BLaER1 treated with 17β-estradiol and CSF1 and Interleukin-3, amounts not matched to agents 10 nM and 100 nM (cell line): ENCODE measurements around the gene ZBTB24.

ENCODE experiments used
- H3K27ac ChIP-seq, 11 experiments: shearing (Covaris generic); formaldehyde crosslinking; 2 replicates each; pipeline ENCODE4 v1.8.1; 2022
- H3K27me3 ChIP-seq, 11 experiments: shearing (Covaris generic); formaldehyde crosslinking; 2 replicates each; pipeline ENCODE4 v1.8.1; 2022
- H3K36me3 ChIP-seq, 11 experiments: shearing (Covaris generic); formaldehyde crosslinking; 2 replicates each; pipeline ENCODE4 v1.8.1; 2022
- H3K4me1 ChIP-seq, 10 experiments: shearing (Covaris generic); formaldehyde crosslinking; 2 replicates each; pipeline ENCODE4 v1.8.1; 2022
- H3K4me2 ChIP-seq, 11 experiments: shearing (Covaris generic); formaldehyde crosslinking; 2 replicates each; pipeline ENCODE4 v1.8.1; 2022
- H3K4me3 ChIP-seq, 10 experiments: shearing (Covaris generic); formaldehyde crosslinking; 2 replicates each; pipeline ENCODE4 v1.8.1; 2022
- H3K9ac ChIP-seq, 11 experiments: shearing (Covaris generic); formaldehyde crosslinking; 2 replicates each; pipeline ENCODE4 v1.8.1; 2022
- H3K9me3 ChIP-seq, 11 experiments: shearing (Covaris generic); formaldehyde crosslinking; replicated peaks in 1 of 11; 2 replicates each; pipeline ENCODE4 v1.8.1; 2022
- H4K20me1 ChIP-seq, 11 experiments: shearing (Covaris generic); formaldehyde crosslinking; 2 replicates each; pipeline ENCODE4 v1.8.1; 2022
- Cebpa-rat ChIP-seq, 11 experiments: shearing (Covaris generic); IDR thresholded peaks; 2 replicates each; pipeline ENCODE4 v1.8.1; 2022

ZBTB24 gene

DNA sequence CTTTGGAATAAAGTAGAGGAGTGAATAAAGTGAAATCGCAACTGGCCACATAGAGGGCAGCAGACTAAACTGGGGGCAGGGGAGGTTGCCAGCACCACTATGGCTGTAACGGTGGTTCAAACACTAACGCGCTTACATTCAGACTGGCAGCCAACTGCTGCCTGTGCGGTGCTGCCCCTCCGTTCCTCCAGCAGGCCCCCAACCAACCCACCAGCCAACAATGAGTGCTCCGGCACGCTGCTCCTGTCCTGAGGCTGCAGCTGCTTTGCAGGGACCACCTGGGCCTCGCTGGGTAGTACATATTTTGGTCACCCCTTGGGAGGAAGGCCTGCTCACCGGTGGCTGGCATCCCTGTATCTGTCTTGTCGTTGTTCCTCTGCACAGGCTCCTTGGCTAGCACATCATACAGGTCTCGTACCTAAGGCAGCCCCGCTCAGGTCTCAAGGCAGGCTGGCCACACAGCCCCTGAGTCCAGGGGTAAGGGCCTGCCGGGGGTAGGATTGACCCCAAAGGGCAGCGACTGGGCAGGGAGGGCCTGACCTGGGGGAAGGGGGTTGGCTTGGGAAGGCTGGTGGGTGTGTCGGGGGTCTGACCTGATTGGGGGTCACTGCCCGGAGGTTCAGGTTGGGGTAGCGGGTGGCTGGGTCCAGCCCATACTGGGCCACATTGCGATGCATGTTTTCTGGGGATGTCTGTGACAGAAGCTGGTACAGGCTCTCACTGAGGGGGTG lies 33.8 kb downstream of the ZBTB24 start:
- Histone ChIP-seq H3K9me3 (no peaks in the 10 kb centered on the region), H3K9ac (peak overlapping the region in 9 of 11 experiments; percentile 23 to 67 (median 40); a peak in 14 of 22 replicates), H3K4me3 (peak overlapping the region in 4 of 10 experiments; percentile 1 to 38 (median 18); a peak in 4 of 20 replicates), H3K4me2 (peak overlapping the region; percentile 94 to 100 (median 100)), H4K20me1 (peaks cover 29 to 100% (median 76%) of the 10 kb centered on the region in 11 experiments), H3K4me1 (peaks cover 67 to 90% (median 79%) of the 10 kb centered on the region in 10 experiments), H3K27ac (peak overlapping the region in 8 of 11 experiments; percentile 2 to 100 (median 54); a peak in 16 of 22 replicates), H3K27me3 (no peaks in the 10 kb centered on the region), H3K36me3 (peaks cover 55 to 96% (median 93%) of the 10 kb centered on the region in 11 experiments)
- TF ChIP-seq Cebpa-rat (IDR thresholded peaks at IDR 0.05) = no peak

DNA sequence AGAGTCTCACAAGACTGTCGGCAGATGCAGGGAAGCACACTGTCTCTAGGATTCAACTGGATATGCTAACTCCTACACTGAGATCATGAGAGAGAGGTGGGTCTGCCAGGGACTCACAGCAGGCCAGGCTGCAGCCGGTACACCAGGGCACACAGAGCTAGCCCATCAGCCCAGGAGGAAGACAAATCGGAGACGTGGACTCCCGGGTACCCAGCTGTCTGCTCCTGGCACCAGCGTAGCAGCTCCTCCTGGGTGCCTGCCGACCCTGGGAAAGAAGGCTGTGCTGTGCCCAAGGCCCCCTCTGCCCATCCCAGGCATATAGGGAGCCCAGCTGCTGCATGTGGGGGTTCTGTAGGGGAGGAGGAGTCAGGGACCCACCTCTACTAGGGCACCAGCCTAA lies 34.4 kb downstream of the ZBTB24 start:
- Histone ChIP-seq H3K4me2 (peak overlapping the region; percentile 94 to 100 (median 100)), H3K36me3 (peaks cover 61 to 100% (median 97%) of the 10 kb centered on the region in 11 experiments), H4K20me1 (peaks cover 29 to 100% (median 82%) of the 10 kb centered on the region in 11 experiments), H3K9me3 (no peaks in the 10 kb centered on the region), H3K27me3 (no peaks in the 10 kb centered on the region), H3K4me1 (peaks cover 63 to 87% (median 74%) of the 10 kb centered on the region in 10 experiments), H3K9ac (peak overlapping the region in 8 of 11 experiments; percentile 5 to 67 (median 44); a peak in 11 of 22 replicates), H3K4me3 (no peak overlapping the region), H3K27ac (peak overlapping the region in 8 of 11 experiments; percentile 10 to 100 (median 53); a peak in 12 of 22 replicates)
- no peak for TF ChIP-seq Cebpa-rat (IDR thresholded peaks at IDR 0.05)

DNA sequence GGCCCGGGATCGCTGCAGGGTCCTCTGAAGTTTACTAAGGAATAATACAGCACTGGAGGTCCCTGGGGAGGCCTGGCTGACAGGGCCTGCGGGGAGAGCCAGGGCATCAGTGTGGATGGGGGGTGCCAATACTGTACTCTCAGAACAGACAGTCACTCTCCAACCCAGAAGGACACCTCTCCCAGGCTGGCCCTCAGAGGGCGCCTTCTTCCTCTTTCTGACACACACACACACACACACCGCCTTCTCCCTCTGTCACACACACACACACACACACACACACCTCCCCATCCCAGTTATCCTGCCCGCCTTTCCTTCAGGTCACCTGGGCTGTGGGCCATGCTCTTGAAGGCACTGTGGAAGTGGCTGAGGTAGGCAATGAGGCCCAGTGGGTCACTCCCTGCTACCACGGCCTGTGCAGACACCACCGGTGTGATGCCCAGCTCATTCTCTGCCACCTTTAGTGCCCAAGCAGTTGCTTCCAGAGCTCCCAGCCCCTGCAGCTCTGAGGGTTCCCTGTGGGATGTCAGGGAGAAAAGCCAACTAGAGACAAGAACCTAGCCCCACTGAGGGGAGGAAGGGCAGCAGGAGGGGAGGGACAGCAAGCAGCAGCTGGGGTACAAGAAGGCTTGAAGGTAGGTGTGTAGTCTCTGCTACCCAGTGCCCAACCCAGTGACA lies 35.0 kb downstream of the ZBTB24 start:
- no peak overlapping the region for H3K4me3 ChIP-seq
- H3K9ac ChIP-seq = peak overlapping the region in 8 of 11 experiments; percentile 5 to 67 (median 41); a peak in 8 of 22 replicates
- no peak for TF ChIP-seq Cebpa-rat (IDR thresholded peaks at IDR 0.05)
- peak overlapping the region in 7 of 11 experiments; percentile 10 to 100 (median 62); a peak in 9 of 22 replicates for H3K27ac ChIP-seq
- H3K27me3 ChIP-seq = no peaks in the 10 kb centered on the region
- peaks cover 63 to 87% (median 74%) of the 10 kb centered on the region in 10 experiments for H3K4me1 ChIP-seq
- H4K20me1 ChIP-seq = peaks cover 29 to 100% (median 88%) of the 10 kb centered on the region in 11 experiments
- peak overlapping the region; percentile 5 to 100 (median 100); a peak in 17 of 22 replicates for H3K4me2 ChIP-seq
- H3K9me3 ChIP-seq = no peaks in the 10 kb centered on the region
- H3K36me3 ChIP-seq = peaks cover 67 to 100% (median 97%) of the 10 kb centered on the region in 11 experiments

DNA sequence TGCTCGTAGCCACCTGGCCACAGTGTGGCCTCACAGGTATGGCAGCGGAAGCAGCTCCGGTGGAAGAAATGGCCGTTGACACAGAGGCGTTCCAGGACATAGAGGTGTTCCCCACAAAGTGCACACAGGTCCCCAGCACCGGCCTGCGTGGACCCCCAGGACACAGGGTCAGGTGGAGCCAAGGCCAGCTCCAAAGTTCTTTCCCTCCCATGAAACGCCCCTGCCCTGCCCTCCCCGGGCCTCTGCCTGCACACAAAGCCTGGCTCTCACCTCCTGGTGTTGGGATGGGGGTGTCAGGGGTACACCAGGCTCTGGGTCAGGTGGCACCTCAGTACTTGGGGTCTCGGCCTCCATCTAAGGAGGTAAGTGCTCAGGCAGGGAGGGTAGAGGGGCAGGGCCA lies 35.9 kb downstream of the ZBTB24 start:
- no peaks in the 10 kb centered on the region for H3K9me3 ChIP-seq
- H4K20me1 ChIP-seq = peaks cover 30 to 100% (median 92%) of the 10 kb centered on the region in 11 experiments
- no peaks in the 10 kb centered on the region for H3K27me3 ChIP-seq
- H3K4me3 ChIP-seq = no peak overlapping the region
- H3K4me1 ChIP-seq = peaks cover 63 to 87% (median 74%) of the 10 kb centered on the region in 10 experiments
- H3K36me3 ChIP-seq = peaks cover 69 to 100% (median 94%) of the 10 kb centered on the region in 11 experiments
- H3K27ac ChIP-seq = no peak overlapping the region
- H3K4me2 ChIP-seq = no peak overlapping the region
- peak overlapping the region in 1 of 11 experiments; percentile 47; a peak in 1 of 22 replicates for H3K9ac ChIP-seq
- TF ChIP-seq Cebpa-rat (IDR thresholded peaks at IDR 0.05) = no peak

DNA sequence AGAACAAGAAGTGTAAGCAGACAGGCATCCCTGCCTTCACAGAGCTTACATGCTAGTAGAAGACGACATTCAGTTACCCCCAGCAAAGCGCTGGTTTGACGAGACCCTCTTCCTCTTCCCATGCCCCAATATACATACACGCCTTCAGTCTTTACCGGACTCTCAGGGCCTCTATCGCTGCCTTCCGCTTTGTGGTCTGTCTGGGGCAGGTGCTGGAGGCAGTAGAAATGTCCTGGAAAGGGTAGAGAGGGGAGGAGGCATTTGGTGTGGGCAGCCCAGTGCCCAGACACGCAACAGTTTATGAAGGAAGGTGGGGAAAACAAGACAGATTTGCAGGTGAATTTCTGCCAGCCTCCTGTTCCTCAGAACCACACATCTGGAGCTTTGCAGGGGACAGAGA lies 36.5 kb downstream of the ZBTB24 start:
- Histone ChIP-seq H3K27me3 (no peaks in the 10 kb centered on the region), H3K4me3 (no peak overlapping the region), H3K9ac (peak overlapping the region in 1 of 11 experiments; percentile 47; a peak in 1 of 22 replicates), H3K4me2 (no peak overlapping the region), H4K20me1 (peaks cover 35 to 100% (median 95%) of the 10 kb centered on the region in 11 experiments), H3K27ac (no peak overlapping the region), H3K4me1 (peaks cover 63 to 87% (median 74%) of the 10 kb centered on the region in 10 experiments), H3K9me3 (no peaks in the 10 kb centered on the region), H3K36me3 (peaks cover 66 to 97% (median 88%) of the 10 kb centered on the region in 11 experiments)
- no peak for TF ChIP-seq Cebpa-rat (IDR thresholded peaks at IDR 0.05)

DNA sequence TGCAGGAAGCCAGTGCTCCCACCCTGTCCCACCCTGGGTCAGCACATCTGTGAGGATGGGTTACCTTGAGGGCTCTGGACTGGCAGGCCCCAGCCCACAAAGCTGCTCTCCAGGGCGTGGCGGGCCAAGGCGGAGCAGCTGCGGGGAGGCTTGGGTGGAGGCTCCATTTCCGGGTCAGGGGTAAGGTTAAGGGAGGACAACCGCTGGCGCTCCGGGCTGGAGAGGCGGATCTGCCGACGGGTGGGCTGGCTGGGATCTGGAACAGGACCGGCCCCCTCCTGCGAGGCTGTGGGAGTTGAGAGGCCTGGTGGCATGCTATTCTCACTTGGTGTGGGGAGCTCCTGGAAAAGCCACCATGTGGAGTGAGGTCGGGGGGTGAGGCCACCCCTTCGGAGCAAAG lies 36.9 kb downstream of the ZBTB24 start:
- Histone ChIP-seq H3K27me3 (no peaks in the 10 kb centered on the region), H3K27ac (no peak overlapping the region), H3K4me2 (no peak overlapping the region), H3K4me1 (peaks cover 61 to 86% (median 72%) of the 10 kb centered on the region in 10 experiments), H3K9ac (no peak overlapping the region), H3K9me3 (no peaks in the 10 kb centered on the region), H3K4me3 (no peak overlapping the region), H3K36me3 (peaks cover 63 to 92% (median 83%) of the 10 kb centered on the region in 11 experiments), H4K20me1 (peaks cover 37 to 99% (median 95%) of the 10 kb centered on the region in 11 experiments)
- TF ChIP-seq Cebpa-rat (IDR thresholded peaks at IDR 0.05) = no peak

DNA sequence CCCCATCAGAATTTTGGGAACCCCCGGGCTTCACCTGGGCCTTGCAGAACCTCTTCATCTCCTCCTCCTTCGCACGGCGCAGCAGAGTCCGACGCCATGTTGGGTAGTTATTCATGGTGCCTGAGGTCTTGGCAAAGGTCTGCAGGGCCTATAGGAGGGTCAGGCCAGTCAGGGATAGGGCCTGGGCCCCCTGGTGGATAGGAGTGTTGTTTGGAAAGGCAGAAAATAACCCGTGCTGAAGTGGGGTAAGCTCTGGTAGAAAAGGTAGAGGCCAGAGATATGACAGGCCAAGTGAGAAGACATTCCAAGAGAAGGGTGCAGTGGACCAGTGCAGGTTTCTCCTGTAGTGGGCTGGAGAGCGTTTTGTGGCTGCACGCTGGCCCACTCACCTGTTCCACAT lies 37.6 kb downstream of the ZBTB24 start:
- Histone ChIP-seq H3K36me3 (peaks cover 59 to 86% (median 77%) of the 10 kb centered on the region in 11 experiments), H3K4me1 (peaks cover 54 to 79% (median 65%) of the 10 kb centered on the region in 10 experiments), H3K27me3 (no peaks in the 10 kb centered on the region), H3K9me3 (no peaks in the 10 kb centered on the region), H3K9ac (no peak overlapping the region), H3K27ac (peak overlapping the region in 1 of 11 experiments; percentile 21; a peak in 1 of 22 replicates), H4K20me1 (peaks cover 35 to 94% (median 89%) of the 10 kb centered on the region in 11 experiments), H3K4me3 (no peak overlapping the region), H3K4me2 (no peak overlapping the region)
- no peak for TF ChIP-seq Cebpa-rat (IDR thresholded peaks at IDR 0.05)

DNA sequence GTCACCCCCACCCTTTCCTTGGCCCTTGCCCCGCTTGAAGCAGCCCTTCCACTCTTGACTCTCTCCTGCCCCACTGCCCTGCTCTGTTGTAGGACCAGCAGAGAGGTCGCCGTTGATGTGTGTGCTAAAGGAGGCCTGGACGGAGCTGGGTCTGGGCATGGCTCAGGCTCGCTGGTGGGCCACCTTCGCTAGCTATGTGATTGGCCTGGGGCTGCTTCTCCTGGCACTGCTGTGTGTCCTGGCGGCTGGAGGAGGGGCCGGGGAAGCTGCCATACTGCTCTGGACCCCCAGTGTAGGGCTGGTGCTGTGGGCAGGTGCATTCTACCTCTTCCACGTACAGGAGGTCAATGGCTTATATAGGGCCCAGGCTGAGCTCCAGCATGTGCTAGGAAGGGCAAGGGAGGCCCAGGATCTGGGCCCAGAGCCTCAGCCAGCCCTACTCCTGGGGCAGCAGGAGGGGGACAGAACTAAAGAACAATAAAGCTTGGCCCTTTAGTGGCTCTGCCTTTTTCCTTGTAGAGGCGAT lies 39.5 kb downstream of the ZBTB24 start:
- peaks cover 45 to 69% (median 57%) of the 10 kb centered on the region in 10 experiments for H3K4me1 ChIP-seq
- H3K27ac ChIP-seq = peak overlapping the region in 3 of 11 experiments; percentile 2 to 11 (median 2); a peak in 2 of 22 replicates
- H3K4me3 ChIP-seq = no peak overlapping the region
- no peaks in the 10 kb centered on the region for H3K9me3 ChIP-seq
- peak overlapping the region in 2 of 11 experiments; percentile 16 to 39; a peak in 2 of 22 replicates for H3K9ac ChIP-seq
- H3K36me3 ChIP-seq = peaks cover 58 to 67% (median 61%) of the 10 kb centered on the region in 11 experiments
- TF ChIP-seq Cebpa-rat (IDR thresholded peaks at IDR 0.05) = no peak
- H3K27me3 ChIP-seq = peaks cover 0 to 8% (median 0%) of the 10 kb centered on the region in 11 experiments; a peak in 3 of 22 replicates
- H4K20me1 ChIP-seq = peaks cover 17 to 75% (median 70%) of the 10 kb centered on the region in 11 experiments
- peak overlapping the region in 10 of 11 experiments; percentile 87 to 99 (median 96); a peak in 9 of 22 replicates for H3K4me2 ChIP-seq
